Activated CD4-positive, alpha-beta memory T cell treated with anti-CD3 and anti-CD28 coated beads, Interleukin-2, amount 10 ng/mL, durations not matched to agents 7 days and 5 days (primary cell): Measurements from ENCODE around the gene SAMD9L. TPM values are rescaled to one million over a fixed set of nuclear protein-coding genes. Genes with fewer than 3 reads are reported as not detected.

Experiments
- CTCF ChIA-PET: fragments of 350-600 bp; sonication (Branson Sonifier 250); formaldehyde crosslinking; loops from one replicate; lab custom pipeline; 2021; ENCODE audit warnings: antibody characterized with exemption, inconsistent platforms; lab: Charles Lee
- POLR2A ChIA-PET: fragments of 350-600 bp; sonication (Branson Sonifier 250); formaldehyde crosslinking; loops from one replicate; lab custom pipeline; 2021; ENCODE audit warnings: antibody characterized with exemption; lab: Charles Lee
- DNase-seq: peaks from one replicate; pipeline ENCODE4 v3.0.0-alpha.2; 2020
- H3K27ac Mint-ChIP-seq: one replicate; pipeline ENCODE4 v1.8.0; 2021; ENCODE audit warnings: mild to moderate bottlenecking, mixed read lengths
- H3K27me3 Mint-ChIP-seq: one replicate; pipeline ENCODE4 v1.8.0; 2021; ENCODE audit warnings: mixed read lengths
- H3K36me3 Mint-ChIP-seq: one replicate; pipeline ENCODE4 v1.8.0; 2021; ENCODE audit warnings: low read depth, mixed read lengths
- H3K4me1 Mint-ChIP-seq: one replicate; pipeline ENCODE4 v1.8.0; 2021; ENCODE audit warnings: mixed read lengths
- H3K4me3 Mint-ChIP-seq: one replicate; pipeline ENCODE4 v1.8.0; 2021; ENCODE audit warnings: mild to moderate bottlenecking, mixed read lengths
- H3K9me3 Mint-ChIP-seq: one replicate; pipeline ENCODE4 v1.8.0; 2021; ENCODE audit warnings: mixed read lengths
- total RNA-seq, 2 experiments: library from RNA; stranded (reverse); gene quantifications; one replicate each; pipeline ENCODE4 v1.2.3, GENCODE V29; 2021

SAMD9L gene
- total RNA-seq, 2 experiments from 2014 or later: 181 to 184 TPM

DNA sequence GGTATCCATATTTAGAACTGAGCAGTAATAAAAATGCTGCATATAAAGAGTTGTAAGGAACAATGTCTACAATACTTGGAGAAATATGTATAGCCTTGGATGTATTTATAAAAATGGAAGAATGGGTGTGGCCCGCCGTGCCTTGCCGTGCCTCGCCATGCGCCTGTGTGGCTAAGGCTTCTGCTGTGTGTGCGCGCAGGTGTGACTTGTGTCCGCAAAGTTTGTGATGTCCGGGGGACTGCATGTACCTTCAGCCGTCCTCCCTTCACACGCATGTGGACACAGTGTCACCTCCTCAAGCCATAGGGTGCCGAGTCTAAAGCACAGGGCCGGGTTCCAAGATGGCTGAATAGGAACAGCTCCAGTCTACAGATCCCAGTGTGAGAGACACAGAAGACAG, 40.2 kb downstream of the SAMD9L start:
- Mint-ChIP-seq H3K27ac (no peak overlapping the region), H3K9me3 (peaks cover 52% of the 10 kb centered on the region), H3K27me3 (no peaks in the 10 kb centered on the region), H3K4me1 (peaks cover 33% of the 10 kb centered on the region), H3K36me3 (peaks cover 99% of the 10 kb centered on the region), H3K4me3 (no peak overlapping the region)
- ChIA-PET CTCF (no interaction called here), POLR2A (interaction anchor here (0.7 kb wide), 1 partner anchor 10 kb away, joined by 3 read pairs; the partner anchor contains the start of gene SAMD9)
- DNase-seq: no peak

DNA sequence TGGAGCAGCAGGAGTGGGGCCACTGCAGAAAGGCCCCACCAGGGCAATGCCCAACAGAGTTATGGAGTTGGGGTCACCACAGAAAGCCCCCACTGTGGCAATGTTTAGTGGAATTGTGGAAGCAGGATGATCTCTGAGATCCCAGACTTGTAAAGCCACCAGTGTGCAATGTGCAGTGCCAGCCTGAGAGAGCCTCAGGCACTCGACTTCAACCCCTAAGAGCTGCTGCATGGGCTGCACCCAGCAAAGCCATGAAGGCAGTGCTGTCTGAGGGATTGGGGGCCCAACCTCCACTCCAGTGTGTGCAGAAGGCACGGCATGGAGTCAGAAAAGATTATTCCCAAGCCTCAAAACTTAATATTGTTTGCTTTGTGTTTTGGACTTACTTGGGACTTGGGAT, 50.8 kb downstream of the SAMD9L start:
- peaks cover 28% of the 10 kb centered on the region for H3K36me3 Mint-ChIP-seq

DNA sequence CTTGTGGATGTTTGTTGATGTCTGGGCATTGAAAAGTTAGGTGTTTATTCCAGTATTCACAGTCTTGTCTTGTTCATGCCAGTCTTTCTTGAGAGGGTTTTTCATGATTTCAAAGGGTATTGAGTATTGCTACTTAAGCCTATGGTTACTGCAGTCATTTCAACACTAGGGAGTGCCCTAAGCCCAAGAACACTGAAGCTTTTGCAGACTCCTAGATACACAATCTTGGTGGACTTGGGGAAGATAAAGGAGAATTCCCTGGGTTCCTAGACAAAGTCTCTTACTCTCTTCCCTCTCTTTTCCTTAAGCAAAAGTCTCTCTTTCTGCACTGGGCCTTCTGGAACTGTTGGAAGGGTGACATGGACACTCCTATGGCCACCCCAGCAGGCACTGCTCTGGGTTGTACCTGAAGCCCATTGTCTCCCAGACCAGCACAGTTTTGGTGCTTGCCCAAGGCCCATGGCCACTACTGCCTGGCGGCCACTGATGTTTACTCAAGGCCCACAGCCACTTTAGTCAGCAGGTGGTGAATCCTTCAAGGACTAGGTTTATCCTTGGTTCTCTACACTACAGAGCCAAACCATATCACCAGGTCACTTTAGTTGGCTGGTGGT, 55.3 kb downstream of the SAMD9L start:
- no peak for DNase-seq
- Mint-ChIP-seq H3K4me1 (no peaks in the 10 kb centered on the region), H3K36me3 (peaks cover 2% of the 10 kb centered on the region), H3K27ac (no peak overlapping the region), H3K27me3 (peaks cover 34% of the 10 kb centered on the region), H3K9me3 (peaks cover 4% of the 10 kb centered on the region), H3K4me3 (no peak overlapping the region)
- CTCF ChIA-PET: interaction anchor here (0.7 to 1.4 kb wide), 4 partner anchors 9 to 149 kb away, joined by 3 to 11 read pairs (median 4); partner anchors contain the start of gene VPS50
- POLR2A ChIA-PET: interaction anchor here (1.0 to 1.2 kb wide), 2 partner anchors 24 to 139 kb away, joined by 3 to 4 read pairs; partner anchors contain the start of gene VPS50

More for the DNA sequence above, 50.8 kb downstream of the SAMD9L start:
- DNase-seq: no peak
- no peak overlapping the region for H3K4me3 Mint-ChIP-seq
- no peak overlapping the region for H3K27ac Mint-ChIP-seq
- ChIA-PET CTCF (no interaction called here), POLR2A (no interaction called here)
- H3K4me1 Mint-ChIP-seq: no peaks in the 10 kb centered on the region
- peaks cover 8% of the 10 kb centered on the region for H3K27me3 Mint-ChIP-seq
- peaks cover 19% of the 10 kb centered on the region for H3K9me3 Mint-ChIP-seq

Other genes with a start within 250 kb of the SAMD9L start
- gene SAMD9, start 30.4 kb downstream of the SAMD9L start, total RNA-seq: 10 to 100 TPM; 92.0 to 94.9 TPM
- not detected for gene HEPACAM2, start 78.1 kb upstream of the SAMD9L start, total RNA-seq
- 10 to 100 TPM; 17.0 to 21.5 TPM for gene VPS50, start 84.0 kb upstream of the SAMD9L start, total RNA-seq